K562 (cell line): Measurements from ENCODE around the gene VMP1. TPM values are rescaled to one million over a fixed set of nuclear protein-coding genes. Genes with fewer than 3 reads are reported as not detected.
A peak's percentile ranks its signal among the peaks of the same experiment; 100 is the strongest.

Source experiments
- ATAC-seq: fragments of 200-7000 bp; cut with Tn5 transposase; 3 replicates; pipeline ENCODE4 v1.9.1; 2020; ENCODE audit warnings: moderate library complexity
- BruUV-seq: library from RNA; stranded (reverse); fragments of 400-500 nt; replicated peaks from 2 replicates; lab custom pipeline; 2021; lab: Mats Ljungman, UMichigan
- CTCF ChIA-PET: fragments of 300-600 bp; formaldehyde crosslinking; extraction: SDS; loops from one replicate; lab custom pipeline; 2021; ENCODE audit warnings: low intra/inter-chr PET ratio; lab: Yijun Ruan, JAX
- POLR2A ChIA-PET: fragments of 300-600, 350-650 bp; sonication (Branson Sonifier 250); formaldehyde crosslinking; extraction: SDS; loops from one replicate; lab custom pipeline; 2021; ENCODE audit warnings: antibody characterized with exemption, inconsistent platforms; lab: Yijun Ruan, JAX
- DNase-seq, 4 experiments: peaks; one replicate each; pipeline versions ENCODE4 v3.0.0 to v3.0.0-alpha.2; 2011 to 2018; ENCODE audit warnings: low spot score in 3 of 4, mixed read lengths in 3 of 4; ENCODE audit errors: extremely low read depth in 1 of 4
- FAIRE-seq: peaks from 2 replicates; lab custom pipeline; 2011; peaks lifted over from hg19 to GRCh38; lab: Jason Lieb, UNC
- H2AFZ ChIP-seq: 2 replicates; pipeline ENCODE4 v1.6.0; 2011; ENCODE audit warnings: low read depth, low read length, control low read depth, inconsistent platforms
- H3K27ac ChIP-seq: fragments of 200-600 bp; 3 replicates; pipeline ENCODE4 v1.8.0; 2011; ENCODE audit warnings: low read depth, mild to moderate bottlenecking, control low read depth, inconsistent platforms, low read length, moderate library complexity, mixed read lengths; ENCODE audit errors: extremely low read depth
- H3K27me3 ChIP-seq, 2 experiments: fragments of 300-600 bp in 1 of 2; 2 replicates in 1 of 2; 3 replicates in 1 of 2; pipeline versions ENCODE4 v1.6.0 to v1.8.0; 2011; ENCODE audit warnings: inconsistent platforms in 2 of 2, low read length in 2 of 2, mild to moderate bottlenecking in 1 of 2, mixed read lengths in 1 of 2, moderate library complexity in 1 of 2; ENCODE audit not compliant: control insufficient read depth in 2 of 2, insufficient read depth in 2 of 2
- H3K36me3 ChIP-seq: fragments of 300-600 bp; 3 replicates; pipeline ENCODE4 v1.8.0; 2011; ENCODE audit warnings: mild to moderate bottlenecking, low read length, inconsistent platforms; ENCODE audit not compliant: control insufficient read depth, insufficient read depth
- H3K4me1 ChIP-seq, 2 experiments: fragments of 200-600 bp in 1 of 2; replicated peaks in 1 of 2; 2 replicates in 1 of 2; 3 replicates in 1 of 2; pipeline versions ENCODE4 v1.5.1 to v1.8.0; 2011; ENCODE audit warnings: inconsistent platforms in 2 of 2, low read length in 2 of 2, mild to moderate bottlenecking in 1 of 2, mixed read lengths in 1 of 2, moderate library complexity in 1 of 2; ENCODE audit not compliant: control insufficient read depth in 2 of 2, insufficient read depth in 2 of 2
- H3K4me2 ChIP-seq: 2 replicates; pipeline ENCODE4 v1.6.1; 2011; ENCODE audit warnings: low read length, control low read depth, inconsistent platforms, mixed read lengths; ENCODE audit not compliant: insufficient read depth
- H3K4me3 ChIP-seq: fragments of 200-600 bp; sonication (generic), shearing (Covaris generic); 2 replicates; pipeline ENCODE4 v1.5.1; 2016; ENCODE audit warnings: control low read depth, inconsistent platforms
- H3K79me2 ChIP-seq: fragments of 200-600 bp; 3 replicates; pipeline ENCODE4 v1.8.0; 2011; ENCODE audit warnings: low read length, inconsistent platforms; ENCODE audit not compliant: control insufficient read depth, insufficient read depth
- H3K9ac ChIP-seq, 2 experiments: 2 replicates each; pipeline versions ENCODE4 v1.6.0 to v1.6.1; 2011; ENCODE audit warnings: low read depth in 2 of 2, low read length in 2 of 2, control low read depth in 1 of 2, inconsistent platforms in 1 of 2, mild to moderate bottlenecking in 1 of 2, mixed read lengths in 1 of 2; ENCODE audit not compliant: insufficient read depth in 1 of 2
- H3K9me1 ChIP-seq: one replicate; pipeline ENCODE4 v1.6.0; 2011; ENCODE audit warnings: inconsistent platforms, mild to moderate bottlenecking, low read length, moderate library complexity; ENCODE audit not compliant: control insufficient read depth, insufficient read depth
- H3K9me3 ChIP-seq: replicated peaks from 2 replicates; pipeline ENCODE4 v1.5.1; 2011; ENCODE audit warnings: low read depth, low read length, inconsistent platforms; ENCODE audit not compliant: control insufficient read depth, insufficient read depth
- H4K20me1 ChIP-seq: replicated peaks from 2 replicates; pipeline ENCODE4 v1.6.1; 2011; ENCODE audit warnings: low read length, inconsistent platforms, mixed read lengths; ENCODE audit not compliant: control insufficient read depth, insufficient read depth
- CHD2 ChIP-seq: IDR thresholded peaks from 2 replicates; pipeline ENCODE4 v1.6.1; 2011; ENCODE audit warnings: low read depth, low read length
- CTCF ChIP-seq, 3 experiments: IDR thresholded peaks in 2 of 3; conservative IDR thresholded peaks in 1 of 3; 2 replicates each; pipeline ENCODE4 v1.5.1; 2011 to 2012; ENCODE audit warnings: low read length in 3 of 3, mild to moderate bottlenecking in 3 of 3, control low read depth in 2 of 3, improper control_type of control experiment in 1 of 3, inconsistent platforms in 1 of 3, low read depth in 1 of 3, mixed read lengths in 1 of 3, moderate library complexity in 1 of 3; ENCODE audit not compliant: insufficient read depth in 2 of 3
- ESRRB ChIP-seq: fragments of 250-450 bp; sonication (Bioruptor Pico); IDR thresholded peaks from 2 replicates; pipeline ENCODE4 v1.5.0; 2020; ENCODE audit warnings: mild to moderate bottlenecking, moderate library complexity, borderline replicate concordance
- ETV5 ChIP-seq: sonication (generic); formaldehyde crosslinking; IDR thresholded peaks from 2 replicates; pipeline ENCODE4 v1.4.0; 2020; ENCODE audit warnings: low read depth, mild to moderate bottlenecking, missing genetic modification reagents
- FOXP4 ChIP-seq: sonication (generic); formaldehyde crosslinking; IDR thresholded peaks from 2 replicates; pipeline ENCODE4 v1.8.0; 2022; ENCODE audit warnings: mild to moderate bottlenecking, missing genetic modification reagents, borderline replicate concordance
- HMG20B ChIP-seq: fragments of 250-450 bp; sonication (Bioruptor Pico); IDR thresholded peaks from 2 replicates; pipeline ENCODE4 v1.5.0; 2021; ENCODE audit warnings: mild to moderate bottlenecking
- LEF1 ChIP-seq: fragments of 450-650 bp; IDR thresholded peaks from 2 replicates; pipeline ENCODE4 v1.6.1; 2016; ENCODE audit warnings: mild to moderate bottlenecking
- MEIS2 ChIP-seq: fragments of 450-650 bp; IDR thresholded peaks from 2 replicates; pipeline ENCODE4 v1.6.1; 2014; ENCODE audit warnings: mild to moderate bottlenecking; ENCODE audit not compliant: partially characterized antibody
- MYC ChIP-seq, 2 experiments: fragments of 250-450 bp in 1 of 2; sonication (Bioruptor Pico) in 1 of 2; IDR thresholded peaks; 2 replicates each; pipeline versions ENCODE4 v1.5.1 to v1.6.1; 2012 to 2021; ENCODE audit warnings: low read depth in 2 of 2, borderline replicate concordance in 1 of 2, improper control_type of control experiment in 1 of 2, low read length in 1 of 2, mild to moderate bottlenecking in 1 of 2, moderate library complexity in 1 of 2
- NFXL1 ChIP-seq: fragments of 450-650 bp; formaldehyde crosslinking; IDR thresholded peaks from 2 replicates; pipeline ENCODE4 v1.4.0; 2021; ENCODE audit warnings: mild to moderate bottlenecking
- RBM15 ChIP-seq: fragments of 200-400 bp; formaldehyde crosslinking; IDR thresholded peaks from 2 replicates; pipeline ENCODE4 v1.6.1; 2018; ENCODE audit warnings: mild to moderate bottlenecking, low read length, moderate library complexity; ENCODE audit not compliant: insufficient read depth
- ZEB2 ChIP-seq: fragments of 450-650 bp; IDR thresholded peaks from 2 replicates; pipeline ENCODE4 v1.6.1; 2016
- ZNF165 ChIP-seq: fragments of 250-450 bp; sonication (Bioruptor Pico); IDR thresholded peaks from 2 replicates; pipeline ENCODE4 v1.4.0; 2020; ENCODE audit warnings: borderline replicate concordance
- ZNF589 ChIP-seq: fragments of 200-800 bp; sonication (Bioruptor generic); IDR thresholded peaks from 2 replicates; pipeline ENCODE4 v1.6.1; 2016; ENCODE audit warnings: low read depth, missing genetic modification characterization, missing compliant biosample characterization
- ZNF699 ChIP-seq: fragments of 250-450 bp; sonication (Bioruptor Pico); IDR thresholded peaks from 2 replicates; pipeline ENCODE4 v1.8.0; 2021; ENCODE audit warnings: mild to moderate bottlenecking, moderate library complexity; ENCODE audit not compliant: insufficient replicate concordance
- in situ Hi-C: fragments of 300-500 bp; cut with MboI; formaldehyde crosslinking; loops from 4 replicates; pipeline ENCODE4 v1.15.0; 2018; ENCODE audit warnings: inconsistent platforms, mixed read lengths
- intact Hi-C: fragments of 100-400 bp; cut with micrococcal nuclease; formaldehyde crosslinking; loops from 2 replicates; pipeline ENCODE4 v1.14.2; 2022
- polyA plus RNA-seq, 8 experiments: library from polyadenylated mRNA; depleted of rRNA in 4 of 8; stranded (reverse) in 5 of 8; unstranded in 3 of 8; fragments of >200 nt; fragmentation: Nextera tagmentation in 2 of 8; fragmentation: Illumina TruSeq in 1 of 8; extraction: Ambion mirVana in 2 of 8; extraction: Trizol in 1 of 8; gene quantifications; 2 replicates each; pipeline versions ENCODE4 v1.2.1 to v1.2.3, GENCODE V29; 2011 to 2014; ENCODE audit warnings: inconsistent platforms in 1 of 8, missing spikeins in 1 of 8
- total RNA-seq, 7 experiments: library from RNA; depleted of rRNA in 6 of 7; stranded (reverse); fragments of >200 nt in 6 of 7; fragmentation: Illumina TruSeq in 2 of 7; extraction: Trizol in 2 of 7; gene quantifications; 2 replicates each; pipeline versions ENCODE4 v1.2.1 to v1.2.3, GENCODE V29; 2011 to 2021; ENCODE audit warnings: low replicate concordance in 1 of 7

Gene VMP1
- total and polyA plus RNA-seq, 9 of the 15 experiments (the other 6 are each of a cell fraction or from before 2014, with no cell fraction given), result 123 to 304 (median 151) TPM

GRCh38 chr17:59753522-59754467, 46.3 kb downstream of the VMP1 start (continued):
- no peak for TF ChIP-seq ZNF165 (CRISPR knock-in tag)
- no peak for TF ChIP-seq ESRRB (CRISPR knock-in tag)
- no peak for TF ChIP-seq RBM15
- no peak for TF ChIP-seq ZEB2
- no peak for TF ChIP-seq CHD2
- TF ChIP-seq MEIS2, result peak; percentile 66
- TF ChIP-seq, all 486 proteins: peak for 24

GRCh38 chr17:59754552-59754951, 47.1 kb downstream of the VMP1 start:
- Histone ChIP-seq H2AFZ (no peak overlapping the region), H3K27ac (peak overlapping the region; percentile 63; the same call in 2 of the 3 replicates), H3K79me2 (no peaks in the 10 kb centered on the region; the same call in 2 of the 3 replicates), H3K36me3 (peaks cover 26% of the 10 kb centered on the region), H3K4me1 (peaks cover 0 to 5% of the 10 kb centered on the region in 2 experiments; a peak in 2 of 5 replicates), H3K9ac (peak overlapping the region in 1 of 2 experiments; percentile 20; a peak in 1 of 4 replicates), H3K4me3 (no peak overlapping the region), H4K20me1 (no peaks in the 10 kb centered on the region), H3K9me1 (no peaks in the 10 kb centered on the region), H3K4me2 (no peak overlapping the region), H3K9me3 (peaks cover 3% of the 10 kb centered on the region; the same call in 1 of the 2 replicates), H3K27me3 (no peaks in the 10 kb centered on the region)
- BruUV-seq, result no TSS peak
- intact Hi-C loops (loop anchor here (1.0 kb wide), 1 partner anchor 160 kb away; no protein-coding TSS in a partner anchor), in situ Hi-C loops (no loop called here)
- POLR2A ChIA-PET, result interaction anchor here (0.7 to 5.4 kb wide), 5 partner anchors 13 to 105 kb away, joined by 3 to 87 read pairs (median 5); no protein-coding TSS in a partner anchor
- ATAC-seq (peak; percentile 44), DNase-seq (peak; percentile 15 to 46 (median 18)), FAIRE-seq (peak; percentile 58)
- CTCF ChIA-PET, result interaction anchor here (1.2 to 3.5 kb wide), 3 partner anchors 84 to 105 kb away, joined by 3 to 54 read pairs (median 18); no protein-coding TSS in a partner anchor
- TF ChIP-seq FOXP4 (CRISPR knock-in tag) (no peak), CTCF (IDR thresholded peaks at IDR 0.05 in 2 of 3, conservative IDR thresholded peaks at IDR 0.05 in 1 of 3; ENCODE audit: insufficient read depth in 2 of 3, low read depth in 1 of 3, low read length in 3 of 3) (no peak), ETV5 (no peak), MYC (IDR thresholded peaks at IDR 0.05; ENCODE audit: low read depth, low read length) (no peak), MYC (CRISPR knock-in tag; IDR thresholded peaks at IDR 0.05; ENCODE audit: borderline replicate concordance, low read depth) (no peak), NFXL1 (CRISPR knock-in tag) (no peak), HMG20B (CRISPR knock-in tag) (no peak), ZNF699 (CRISPR knock-in tag) (no peak), ZNF589 (CRISPR knock-in tag) (no peak), LEF1 (peak; percentile 47; the same call in 1 of the 2 replicates)
